ENCODE results near the gene UNC79. TPM values are rescaled to one million over a fixed set of nuclear protein-coding genes. Genes with fewer than 3 reads are reported as not detected.

The UNC79 gene
- total RNA-seq, 2 experiments from 2014 or later: 0.02 TPM; not detected in 1

- POLR2A ChIA-PET: no interaction called here
- CTCF ChIA-PET: no interaction called here
Observed at GRCh38 chr14:93701562-93701961, 270.8 kb downstream of the UNC79 start.

- POLR2A ChIA-PET: no interaction called here
- CTCF ChIA-PET: no interaction called here
Observed at GRCh38 chr14:93702946-93703345, 272.2 kb downstream of the UNC79 start.

- ChIA-PET POLR2A (no interaction called here), CTCF (interaction anchor here (1.3 kb wide), 1 partner anchor 8 kb away, joined by 3 read pairs; no protein-coding TSS in a partner anchor)
Observed at GRCh38 chr14:93703941-93704340, 273.2 kb downstream of the UNC79 start.

- CTCF ChIA-PET: no interaction called here
- POLR2A ChIA-PET: no interaction called here
Observed at GRCh38 chr14:93705513-93706156, 274.9 kb downstream of the UNC79 start.

- ChIA-PET CTCF (no interaction called here), POLR2A (no interaction called here)
Observed at GRCh38 chr14:93706360-93706955, 275.7 kb downstream of the UNC79 start.

- CTCF ChIA-PET: no interaction called here
- POLR2A ChIA-PET: no interaction called here
Observed at GRCh38 chr14:93707475-93707874, 276.7 kb downstream of the UNC79 start.

GRCh38 chr14:93708311-93708734 lies 277.6 kb downstream of the UNC79 start:
- ChIA-PET CTCF (no interaction called here), POLR2A (no interaction called here)

- POLR2A ChIA-PET: no interaction called here
- CTCF ChIA-PET: no interaction called here
Observed at GRCh38 chr14:93708800-93709199, 278.1 kb downstream of the UNC79 start.

GRCh38 chr14:93709249-93709648 lies 278.5 kb downstream of the UNC79 start:
- CTCF ChIA-PET: no interaction called here

GRCh38 chr14:93712079-93712837 lies 281.5 kb downstream of the UNC79 start:
- CTCF ChIA-PET: no interaction called here
- POLR2A ChIA-PET: no interaction called here

More at GRCh38 chr14:93709249-93709648, 278.5 kb downstream of the UNC79 start:
- POLR2A ChIA-PET: no interaction called here

- ChIA-PET POLR2A (no interaction called here), CTCF (no interaction called here)
Observed at GRCh38 chr14:93712838-93713724, 282.3 kb downstream of the UNC79 start.

GRCh38 chr14:93713726-93714405 lies 283.1 kb downstream of the UNC79 start:
- ChIA-PET CTCF (no interaction called here), POLR2A (no interaction called here)

GRCh38 chr14:93714605-93715004 lies 283.9 kb downstream of the UNC79 start:
- ChIA-PET POLR2A (no interaction called here), CTCF (no interaction called here)

GRCh38 chr14:93715279-93715927 lies 284.7 kb downstream of the UNC79 start:
- ChIA-PET POLR2A (no interaction called here), CTCF (no interaction called here)

- ChIA-PET POLR2A (no interaction called here), CTCF (no interaction called here)
Observed at GRCh38 chr14:93716002-93716745, 285.4 kb downstream of the UNC79 start.

GRCh38 chr14:93716746-93717667 lies 286.3 kb downstream of the UNC79 start:
- ChIA-PET CTCF (no interaction called here), POLR2A (no interaction called here)

- ChIA-PET CTCF (no interaction called here), POLR2A (interaction anchor here (0.6 kb wide), 1 partner anchor 28 kb away, joined by 11 read pairs; no protein-coding TSS in a partner anchor)
Observed at GRCh38 chr14:93717668-93718320, 287.1 kb downstream of the UNC79 start.

Measured in activated CD8-positive, alpha-beta memory T cell treated with anti-CD3 and anti-CD28 coated beads for 36 hours (primary cell).